Trophoblast cell (in vitro differentiated cells and primary cell): ENCODE measurements around the gene PLXNB1.
"Not testable (repeated sequence)": the region's sequence is repeated elsewhere in the genome, so short reads cannot be mapped to it uniquely, and the experiment has no call there.

Experiments
- DNase-seq, 2 donors: peaks; one replicate each; pipeline ENCODE4 v3.0.0-alpha.2; 2016
- H2AFZ ChIP-seq: 2 replicates; pipeline ENCODE4 v1.6.1; 2013; ENCODE audit warnings: low read length, moderate library complexity, mild to moderate bottlenecking; ENCODE audit not compliant: insufficient read depth, poor library complexity
- H2AK5ac ChIP-seq: 2 replicates; pipeline ENCODE4 v1.6.1; 2013; ENCODE audit warnings: mild to moderate bottlenecking, low read length
- H2BK120ac ChIP-seq: 2 replicates; pipeline ENCODE4 v1.6.1; 2013; ENCODE audit warnings: low read length, mild to moderate bottlenecking, moderate library complexity; ENCODE audit not compliant: insufficient read depth, poor library complexity
- H2BK12ac ChIP-seq: 2 replicates; pipeline ENCODE4 v1.6.1; 2013; ENCODE audit warnings: mild to moderate bottlenecking, low read length, moderate library complexity
- H2BK5ac ChIP-seq: 2 replicates; pipeline ENCODE4 v1.6.1; 2013; ENCODE audit warnings: low read length, low read depth, moderate library complexity, mild to moderate bottlenecking; ENCODE audit not compliant: poor library complexity
- H3K14ac ChIP-seq: 2 replicates; pipeline ENCODE4 v1.6.1; 2013; ENCODE audit warnings: mild to moderate bottlenecking, low read length
- H3K18ac ChIP-seq: 2 replicates; pipeline ENCODE4 v1.6.1; 2013; ENCODE audit warnings: mild to moderate bottlenecking, low read length
- H3K23ac ChIP-seq: 2 replicates; pipeline ENCODE4 v1.6.1; 2013; ENCODE audit warnings: low read length
- H3K27ac ChIP-seq: 2 replicates; pipeline ENCODE4 v1.5.1; 2013; ENCODE audit warnings: low read depth, mild to moderate bottlenecking, inconsistent platforms, low read length, moderate library complexity
- H3K27me3 ChIP-seq: 2 replicates; pipeline ENCODE4 v1.6.1; 2013; ENCODE audit warnings: inconsistent platforms, mild to moderate bottlenecking, low read length, moderate library complexity; ENCODE audit not compliant: insufficient read depth
- H3K36me3 ChIP-seq, 2 experiments: 1 replicate in 1 of 2; 2 replicates in 1 of 2; pipeline ENCODE4 v1.6.1; 2013; ENCODE audit warnings: low read length in 2 of 2, mild to moderate bottlenecking in 2 of 2, moderate library complexity in 1 of 2; ENCODE audit not compliant: insufficient read depth in 2 of 2, control insufficient read depth in 1 of 2
- H3K4ac ChIP-seq: 2 replicates; pipeline ENCODE4 v1.6.1; 2013; ENCODE audit warnings: low read depth, mild to moderate bottlenecking, low read length, moderate library complexity
- H3K4me1 ChIP-seq, 2 experiments: 1 replicate in 1 of 2; 2 replicates in 1 of 2; pipeline ENCODE4 v1.6.1; 2013; ENCODE audit warnings: low read length in 2 of 2, mild to moderate bottlenecking in 2 of 2, moderate library complexity in 1 of 2; ENCODE audit not compliant: insufficient read depth in 2 of 2, control insufficient read depth in 1 of 2
- H3K4me2 ChIP-seq: 2 replicates; pipeline ENCODE4 v1.6.1; 2013; ENCODE audit warnings: inconsistent platforms, mild to moderate bottlenecking, low read length, moderate library complexity
- H3K4me3 ChIP-seq: 2 replicates; pipeline ENCODE4 v1.5.1; 2013; ENCODE audit warnings: mild to moderate bottlenecking, low read depth, low read length, inconsistent platforms
- H3K79me1 ChIP-seq: one replicate; pipeline ENCODE4 v1.6.1; 2013; ENCODE audit warnings: low read length
- H3K79me2 ChIP-seq: 2 replicates; pipeline ENCODE4 v1.6.1; 2013; ENCODE audit warnings: low read length, mild to moderate bottlenecking; ENCODE audit not compliant: control insufficient read depth, insufficient read depth, poor library complexity
- H3K9ac ChIP-seq: 2 replicates; pipeline ENCODE4 v1.6.1; 2013; ENCODE audit warnings: mild to moderate bottlenecking, low read length
- H3K9me3 ChIP-seq: 2 replicates; pipeline ENCODE4 v1.6.1; 2013; ENCODE audit warnings: low read depth, mild to moderate bottlenecking, control low read depth, inconsistent platforms, low read length; ENCODE audit not compliant: insufficient read depth
- H4K12ac ChIP-seq: 2 replicates; pipeline ENCODE4 v1.6.1; 2013; ENCODE audit warnings: low read depth, mild to moderate bottlenecking, low read length, moderate library complexity
- H4K8ac ChIP-seq: 2 replicates; pipeline ENCODE4 v1.6.1; 2013; ENCODE audit warnings: low read depth, mild to moderate bottlenecking, low read length, moderate library complexity
- H4K91ac ChIP-seq: one replicate; pipeline ENCODE4 v1.6.1; 2013; ENCODE audit warnings: low read depth, mild to moderate bottlenecking, low read length, moderate library complexity
- WGBS: extraction: QIAGEN DNeasy Blood & Tissue Kit; methylation state at CpG from one replicate; pipeline ENCODE4 v1.1.7; 2013; ENCODE audit warnings: missing lambda C conversion rate; ENCODE audit not compliant: insufficient read length, insufficient coverage; ENCODE audit errors: extremely low coverage; 5-methylcytosine and 5-hydroxymethylcytosine counted together

Gene PLXNB1

GRCh38 chr3:48475188-48475587 is 45.3 kb upstream of the PLXNB1 start:
- Histone ChIP-seq H4K12ac (peak overlapping the region; percentile 16), H3K4ac (no peak overlapping the region), H2BK120ac (no peak overlapping the region), H3K4me2 (no peak overlapping the region), H2AFZ (no peak overlapping the region), H3K27me3 (no peaks in the 10 kb centered on the region), H3K18ac (no peak overlapping the region), H3K9me3 (no peaks in the 10 kb centered on the region), H4K91ac (no peak overlapping the region), H3K79me2 (peaks cover 4% of the 10 kb centered on the region), H2AK5ac (peak overlapping the region; percentile 64), H4K8ac (no peak overlapping the region), H2BK5ac (no peak overlapping the region), H3K4me1 (peaks cover 9 to 13% of the 10 kb centered on the region in 2 experiments), H3K9ac (no peak overlapping the region), H3K14ac (no peak overlapping the region), H3K23ac (no peak overlapping the region), H2BK12ac (no peak overlapping the region), H3K36me3 (peaks cover 18 to 21% of the 10 kb centered on the region in 2 experiments), H3K79me1 (peaks cover 12% of the 10 kb centered on the region), H3K4me3 (no peak overlapping the region), H3K27ac (no peak overlapping the region)
- WGBS: no CpG with 5 or more reads among the region's 11 CpGs
- DNase-seq: no peak

DNA sequence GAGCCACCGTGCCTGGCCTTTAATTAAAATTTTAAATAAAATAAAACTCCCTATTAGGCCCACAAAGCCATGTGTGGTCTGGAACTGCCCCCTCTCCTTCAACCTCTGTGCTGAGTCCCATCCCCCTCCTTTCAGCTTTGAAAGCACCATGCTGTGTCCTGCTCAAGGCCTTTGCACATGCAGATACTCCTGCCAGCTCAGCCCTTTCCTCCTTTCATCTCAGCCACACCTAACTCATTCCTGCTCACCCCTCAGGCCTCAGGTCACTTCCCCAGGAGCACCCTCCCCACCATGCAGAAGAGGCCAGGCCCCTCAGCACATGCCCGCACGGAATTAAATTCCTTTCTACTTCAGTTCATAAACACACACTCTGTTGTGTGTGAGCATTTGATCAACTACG is 44.7 kb upstream of the PLXNB1 start:
- H2AFZ ChIP-seq: no peak overlapping the region
- H3K79me1 ChIP-seq: peaks cover 12% of the 10 kb centered on the region
- H3K79me2 ChIP-seq: peaks cover 4% of the 10 kb centered on the region
- peak overlapping the region; percentile 7 for H4K12ac ChIP-seq
- no peak overlapping the region for H2BK12ac ChIP-seq
- no peak overlapping the region for H2BK5ac ChIP-seq
- no peak overlapping the region for H3K18ac ChIP-seq
- peaks cover 9 to 15% of the 10 kb centered on the region in 2 experiments for H3K4me1 ChIP-seq
- no peak overlapping the region for H2AK5ac ChIP-seq
- no peaks in the 10 kb centered on the region for H3K27me3 ChIP-seq
- WGBS: no CpG with 5 or more reads among the region's 4 CpGs
- H4K91ac ChIP-seq: no peak overlapping the region
- H3K27ac ChIP-seq: no peak overlapping the region
- peaks cover 19 to 21% of the 10 kb centered on the region in 2 experiments for H3K36me3 ChIP-seq
- H3K14ac ChIP-seq: no peak overlapping the region
- no peaks in the 10 kb centered on the region for H3K9me3 ChIP-seq
- H3K23ac ChIP-seq: no peak overlapping the region
- no peak overlapping the region for H4K8ac ChIP-seq
- no peak overlapping the region for H3K4me3 ChIP-seq
- H3K4me2 ChIP-seq: no peak overlapping the region
- peak in 1 of 2 donors; percentile 9 for DNase-seq
- no peak overlapping the region for H3K9ac ChIP-seq
- no peak overlapping the region for H3K4ac ChIP-seq
- no peak overlapping the region for H2BK120ac ChIP-seq

DNA sequence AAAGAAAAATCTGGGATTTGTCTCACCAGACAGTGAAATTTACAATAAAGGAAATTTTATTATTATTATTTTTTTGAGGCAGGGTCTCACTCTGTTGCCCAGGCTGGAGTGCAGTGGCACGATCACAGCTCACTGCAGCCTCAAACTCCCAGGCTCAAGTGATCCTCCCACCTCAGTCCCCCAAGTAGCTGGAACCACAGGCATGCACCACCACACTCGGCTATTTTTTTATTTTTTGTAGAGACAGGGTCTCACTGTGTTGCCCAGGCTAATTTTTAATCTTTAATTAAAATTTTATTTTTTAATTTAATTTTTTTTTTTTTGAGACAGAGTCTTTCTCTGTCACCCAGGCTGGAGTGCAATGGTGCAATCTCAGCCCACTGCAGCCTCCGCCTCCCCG is 44.1 kb upstream of the PLXNB1 start:
- H3K14ac ChIP-seq, DNase-seq, H2AK5ac ChIP-seq, H3K9me3 ChIP-seq, H4K8ac ChIP-seq, H2BK5ac ChIP-seq, H2BK120ac ChIP-seq, H3K27me3 ChIP-seq, H3K4me2 ChIP-seq, H3K18ac ChIP-seq, H3K4me3 ChIP-seq, H3K4ac ChIP-seq, H3K79me2 ChIP-seq, H3K9ac ChIP-seq, H4K12ac ChIP-seq, H2AFZ ChIP-seq, H2BK12ac ChIP-seq, H3K23ac ChIP-seq, H3K27ac ChIP-seq, H4K91ac ChIP-seq: not testable (repeated sequence)
- no CpG with 5 or more reads among the region's 4 CpGs for WGBS
- H3K4me1 ChIP-seq: peaks cover 9 to 17% of the 10 kb centered on the region in 2 experiments
- peaks cover 23 to 24% of the 10 kb centered on the region in 2 experiments for H3K36me3 ChIP-seq
- peaks cover 12% of the 10 kb centered on the region for H3K79me1 ChIP-seq

- no peak for DNase-seq
- H2AK5ac ChIP-seq: no peak overlapping the region
- H2BK5ac ChIP-seq: no peak overlapping the region
- peaks cover 9 to 17% of the 10 kb centered on the region in 2 experiments for H3K4me1 ChIP-seq
- H3K9me3 ChIP-seq: no peaks in the 10 kb centered on the region
- H4K12ac ChIP-seq: no peak overlapping the region
- H3K4ac ChIP-seq: no peak overlapping the region
- peak overlapping the region; percentile 15 for H4K91ac ChIP-seq
- peak overlapping the region; percentile 55 for H2AFZ ChIP-seq
- no CpG with 5 or more reads among the region's 5 CpGs for WGBS
- H3K9ac ChIP-seq: no peak overlapping the region
- H3K4me3 ChIP-seq: no peak overlapping the region
- H3K4me2 ChIP-seq: peak overlapping the region; percentile 85
- H3K18ac ChIP-seq: no peak overlapping the region
- H4K8ac ChIP-seq: peak overlapping the region; percentile 88
- peaks cover 4% of the 10 kb centered on the region for H3K79me2 ChIP-seq
- peak overlapping the region; percentile 67 for H3K27ac ChIP-seq
- no peak overlapping the region for H2BK120ac ChIP-seq
- H2BK12ac ChIP-seq: no peak overlapping the region
- H3K36me3 ChIP-seq: peaks cover 23 to 24% of the 10 kb centered on the region in 2 experiments
- no peaks in the 10 kb centered on the region for H3K27me3 ChIP-seq
- H3K23ac ChIP-seq: no peak overlapping the region
- no peak overlapping the region for H3K14ac ChIP-seq
- peaks cover 12% of the 10 kb centered on the region for H3K79me1 ChIP-seq
Measured at GRCh38 chr3:48473617-48473952, 43.7 kb upstream of the PLXNB1 start.
